Hindlimb muscle (tissue), 1 donor: ENCODE results near the gene RTRAF. TPM values are rescaled to one million over a fixed set of nuclear protein-coding genes. Genes with fewer than 3 reads are reported as not detected.

Experiments
- DNase-seq: peaks from one replicate; pipeline ENCODE4 v3.0.0-alpha.2; 2013
- polyA plus RNA-seq: library from polyadenylated mRNA; unstranded; fragments of 120-200 nt; gene quantifications from one replicate; pipeline ENCODE4 v1.2.1, GENCODE V29; 2013; ENCODE audit not compliant: insufficient read length

The RTRAF gene
- 210 TPM for polyA plus RNA-seq

GRCh38 chr14:51989293-51990234 is at the start of gene RTRAF:
Gene RTRAF, plus strand, starts transcription at chr14:51989546. Its CDS starts 94 bp downstream, at chr14:51989640.
- peak; percentile 96 for DNase-seq

- DNase-seq = no peak
Observed at GRCh38 chr14:51939755-51940301, 49.5 kb upstream of the RTRAF start.

DNA sequence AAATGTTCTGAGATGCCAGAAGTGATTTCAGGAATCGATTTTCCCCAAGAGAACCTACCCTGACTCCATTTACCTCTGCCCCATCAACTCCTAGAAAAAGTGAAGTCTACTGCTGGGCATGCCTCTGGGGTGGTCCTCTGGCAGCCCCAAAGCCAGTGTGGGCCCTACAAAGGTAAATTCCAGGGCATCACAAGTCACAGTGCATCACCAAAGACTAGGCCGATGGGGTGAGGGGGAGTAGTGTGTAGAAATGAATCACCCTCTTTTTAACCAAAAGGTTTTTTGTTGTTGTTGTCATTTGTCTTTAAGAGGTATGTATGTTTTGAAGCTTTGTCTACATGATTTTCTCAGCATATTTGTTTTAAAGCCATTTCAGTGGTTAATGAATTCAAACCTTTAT is 46.4 kb upstream of the RTRAF start:
- DNase-seq = no peak

- DNase-seq = no peak
Observed at GRCh38 chr14:51950007-51950406, 39.3 kb upstream of the RTRAF start.

GRCh38 chr14:51951656-51952055 is 37.7 kb upstream of the RTRAF start:
- no peak for DNase-seq

GRCh38 chr14:51954031-51954430 is 35.3 kb upstream of the RTRAF start:
- DNase-seq = no peak

GRCh38 chr14:51954657-51955056 is 34.7 kb upstream of the RTRAF start:
- DNase-seq = no peak

DNA sequence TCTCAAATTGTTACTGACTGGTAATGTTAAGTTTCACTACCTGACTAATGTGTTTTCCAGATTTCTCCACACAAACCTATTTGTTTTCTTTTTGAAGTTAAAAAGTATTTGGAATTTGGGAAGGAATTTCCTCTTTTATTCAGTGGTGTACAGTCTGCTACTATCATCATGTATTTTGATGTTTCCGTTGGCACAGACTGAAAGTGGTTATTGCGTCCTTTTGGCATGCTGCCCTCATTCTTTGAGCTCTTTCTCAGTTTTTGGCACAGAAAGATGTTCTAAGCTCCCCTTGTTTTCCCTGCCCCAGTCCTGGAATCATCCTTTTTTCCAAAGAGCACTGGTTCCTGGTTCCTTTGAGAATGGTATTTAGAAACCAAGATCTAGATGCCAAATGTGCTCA is 31.4 kb upstream of the RTRAF start:
- no peak for DNase-seq

GRCh38 chr14:51959928-51960327 is 29.4 kb upstream of the RTRAF start:
- DNase-seq = no peak

DNA sequence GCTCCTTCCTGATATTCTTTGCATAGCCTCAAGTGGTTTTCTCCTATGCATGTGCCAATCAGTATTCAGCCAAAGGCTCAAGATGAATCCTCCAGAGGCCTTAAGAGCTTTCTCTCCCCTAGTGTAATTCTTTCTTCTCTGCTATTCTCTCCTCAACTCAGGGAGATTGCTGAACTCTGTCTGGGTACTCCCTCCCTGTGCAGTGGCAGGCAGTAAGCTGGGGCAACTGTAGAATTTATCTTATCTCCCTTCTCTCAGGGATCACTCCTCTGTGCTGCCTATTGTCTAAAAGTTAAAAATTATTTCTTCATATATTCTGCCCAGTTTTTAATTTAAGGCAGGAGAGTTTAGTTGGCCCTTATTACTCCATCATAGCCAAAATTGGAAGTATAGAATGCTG is 28.5 kb upstream of the RTRAF start:
- no peak for DNase-seq

GRCh38 chr14:51962711-51963110 is 26.6 kb upstream of the RTRAF start:
- DNase-seq = no peak

GRCh38 chr14:51963286-51963685 is 26.1 kb upstream of the RTRAF start:
- DNase-seq = peak; percentile 41

GRCh38 chr14:51967521-51967920 is 21.8 kb upstream of the RTRAF start:
- DNase-seq = no peak

- no peak for DNase-seq
Observed at GRCh38 chr14:51969852-51970540, 19.4 kb upstream of the RTRAF start.

GRCh38 chr14:51972566-51972965 is 16.8 kb upstream of the RTRAF start:
- no peak for DNase-seq

DNA sequence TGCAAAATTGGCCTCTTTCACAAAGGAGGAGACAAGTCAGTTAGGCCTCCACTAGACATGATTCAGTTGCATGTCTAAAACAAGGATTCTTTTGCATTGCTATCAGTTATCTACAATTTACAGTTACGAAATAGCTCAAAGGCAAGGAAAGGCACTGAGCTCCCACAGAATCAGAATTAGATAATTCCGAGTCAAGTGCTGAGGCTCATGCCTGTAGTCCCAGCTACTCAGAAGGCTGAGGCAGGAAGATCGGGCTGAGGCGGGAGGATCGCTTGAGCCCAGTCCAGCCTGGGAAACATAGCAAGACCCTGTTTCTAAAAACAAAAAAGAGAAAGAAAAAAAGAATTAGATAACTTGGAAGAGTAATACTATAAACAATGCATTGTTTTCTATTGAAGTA is 12.3 kb upstream of the RTRAF start:
- DNase-seq = no peak

- no peak for DNase-seq
Observed at GRCh38 chr14:51978681-51979085, 10.7 kb upstream of the RTRAF start.

DNA sequence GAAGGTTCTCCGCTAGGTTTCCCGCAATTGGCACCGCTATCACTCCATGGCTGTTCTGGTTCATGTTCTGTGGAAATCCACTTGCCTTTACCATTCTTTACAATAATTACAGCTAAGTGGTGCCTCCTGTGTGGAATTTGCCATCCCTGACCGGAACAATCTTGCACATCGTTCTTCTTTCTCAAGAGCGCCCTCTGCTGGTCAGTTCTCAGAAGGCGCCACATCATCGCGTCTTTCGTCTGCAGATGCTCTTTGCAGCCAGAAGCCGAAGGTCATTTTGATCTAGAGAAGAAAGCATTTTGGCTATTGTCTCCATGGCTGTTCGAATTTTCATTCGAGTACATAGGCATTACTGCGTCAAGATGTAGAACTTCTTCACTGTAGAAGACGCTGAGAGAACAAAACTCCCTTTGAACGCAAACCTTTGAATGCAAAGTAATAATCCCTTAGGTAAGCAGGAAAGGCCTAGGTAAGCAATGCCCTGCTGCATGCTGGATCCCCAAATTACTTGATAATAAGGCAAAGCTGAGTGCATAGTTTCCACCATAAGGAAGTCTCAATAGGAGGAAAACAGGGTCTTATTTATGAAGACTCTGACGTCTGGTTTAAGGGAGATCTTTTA is 10.1 kb upstream of the RTRAF start:
- DNase-seq = peak; percentile 85

GRCh38 chr14:51981218-51981854 is 8.0 kb upstream of the RTRAF start:
- no peak for DNase-seq

- no peak for DNase-seq
Observed at GRCh38 chr14:51988221-51988620, 1.1 kb upstream of the RTRAF start.

DNA sequence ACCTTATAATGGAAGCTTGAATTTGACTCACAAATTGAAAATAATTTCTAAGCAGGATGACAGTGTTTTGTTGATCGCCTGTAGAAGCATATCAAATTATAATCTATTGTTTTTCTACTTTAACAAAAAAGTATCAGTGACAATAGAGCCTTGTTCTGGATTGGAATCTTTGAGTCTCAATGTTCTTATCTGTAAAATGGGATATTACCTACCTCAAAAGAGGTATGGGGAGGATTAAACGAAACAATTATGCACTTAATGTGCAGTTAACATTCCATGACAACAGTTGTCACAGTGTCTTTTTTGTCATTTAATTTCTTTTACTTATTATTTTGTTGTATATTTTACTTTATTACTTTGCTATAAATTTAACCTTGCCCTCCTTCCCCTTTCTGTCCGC is 1.1 kb downstream of the RTRAF start:
- no peak for DNase-seq

DNA sequence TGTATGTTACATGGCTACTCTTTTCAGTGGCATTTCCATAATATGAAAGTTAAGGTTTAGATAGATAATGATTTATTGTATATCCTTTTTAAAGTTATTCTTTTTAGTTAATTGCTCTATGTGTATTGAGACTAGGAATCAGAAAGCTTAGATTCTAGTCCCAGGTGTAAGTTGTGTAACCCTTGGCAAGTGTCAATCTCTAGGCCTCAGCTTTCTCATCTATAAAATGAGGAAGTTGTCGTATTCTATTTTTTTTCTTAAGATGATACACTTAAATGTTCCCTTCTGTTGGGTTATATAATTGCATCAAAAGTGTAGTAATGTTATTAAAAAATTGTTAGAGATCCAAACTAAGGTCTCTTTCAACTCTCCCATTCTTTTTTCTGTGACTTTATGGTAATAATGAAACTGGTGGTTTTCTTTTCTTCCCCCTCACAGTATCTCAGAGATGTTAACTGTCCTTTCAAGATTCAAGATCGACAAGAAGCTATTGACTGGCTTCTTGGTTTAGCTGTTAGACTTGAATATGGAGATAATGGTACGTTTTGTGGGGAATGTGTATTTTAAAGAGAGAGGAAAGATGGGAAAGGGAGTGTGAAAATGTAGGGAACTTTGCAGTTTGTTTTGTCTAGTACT is 4.1 kb downstream of the RTRAF start:
- no peak for DNase-seq
